ENCODE data around the gene GTPBP1.

GTPBP1 gene

GRCh38 chr22:38727530-38728451, 22.0 kb downstream of the GTPBP1 start:
- DNase-seq = no peak

GRCh38 chr22:38728871-38729796, 23.4 kb downstream of the GTPBP1 start:
- no peak for DNase-seq

DNA sequence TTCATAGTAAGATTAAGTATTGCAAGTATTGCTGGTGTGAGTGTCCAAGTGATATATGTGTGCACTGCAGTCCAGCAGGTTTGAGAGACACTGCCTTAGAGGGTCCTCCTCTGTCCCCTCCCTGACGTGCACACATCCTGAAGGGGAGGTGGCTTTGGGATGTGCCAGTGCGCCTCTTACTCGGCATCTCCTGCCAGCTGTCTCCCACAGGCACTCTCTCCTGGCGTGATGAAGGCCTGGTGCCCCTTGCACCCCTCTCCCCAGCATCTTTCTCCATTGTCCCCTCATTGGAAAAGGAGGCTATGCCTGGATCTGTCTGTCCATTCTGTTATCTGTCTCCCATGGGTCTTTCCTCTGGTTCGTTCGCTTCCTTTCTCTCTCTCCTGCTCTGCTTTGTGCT, 24.2 kb downstream of the GTPBP1 start:
- DNase-seq = no peak

- DNase-seq = no peak
These were observed 24.7 kb downstream of the GTPBP1 start for GRCh38 chr22:38730411-38730871.

GRCh38 chr22:38731703-38732161, 26.0 kb downstream of the GTPBP1 start:
- DNase-seq = no peak

GRCh38 chr22:38732251-38732815, 26.6 kb downstream of the GTPBP1 start:
- no peak for DNase-seq

DNA sequence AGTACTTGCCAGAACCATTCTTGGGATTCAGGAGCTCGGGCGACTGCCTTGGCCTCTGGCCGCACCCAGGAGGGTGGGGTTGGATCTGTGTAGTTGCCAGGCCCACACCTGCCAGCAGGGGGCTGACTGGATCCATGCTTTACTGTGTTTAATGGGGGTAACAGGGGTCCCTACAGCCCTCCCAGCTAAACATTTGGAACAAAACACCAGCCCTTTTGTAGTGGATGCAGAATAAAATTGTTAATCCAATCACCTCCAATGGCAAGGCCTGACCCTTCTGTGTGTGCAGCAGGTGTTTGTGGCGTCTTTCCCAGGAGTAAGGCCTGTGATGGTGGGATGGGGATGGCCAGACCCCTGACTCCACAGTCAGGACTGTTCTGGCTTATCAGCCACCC, 27.6 kb downstream of the GTPBP1 start:
- DNase-seq = no peak

- DNase-seq = no peak
These were observed 28.1 kb downstream of the GTPBP1 start for GRCh38 chr22:38733724-38734381.

- no peak for DNase-seq
These were observed 28.8 kb downstream of the GTPBP1 start for GRCh38 chr22:38734421-38735100.

- no peak for DNase-seq
These were observed 29.4 kb downstream of the GTPBP1 start for GRCh38 chr22:38735126-38735464.

- no peak for DNase-seq
These were observed 29.9 kb downstream of the GTPBP1 start for GRCh38 chr22:38735465-38736256.

DNA sequence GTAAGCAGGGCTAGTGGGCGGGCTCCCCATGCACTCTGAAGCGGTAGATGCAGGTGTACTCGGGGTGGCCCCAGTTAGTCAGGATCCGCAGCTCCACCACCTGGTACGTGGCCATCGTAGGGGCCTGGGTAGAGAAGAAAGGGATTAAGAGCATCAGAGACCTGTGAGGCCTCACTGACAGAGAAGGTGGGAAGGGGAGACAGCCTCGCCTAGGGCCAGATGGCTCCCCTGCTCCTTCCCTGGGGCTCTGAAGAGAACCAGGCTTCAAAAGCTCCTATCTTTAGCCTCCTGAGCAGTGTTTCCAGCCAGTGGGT, 30.5 kb downstream of the GTPBP1 start:
- no peak for DNase-seq

- no peak for DNase-seq
These were observed 31.7 kb downstream of the GTPBP1 start for GRCh38 chr22:38737302-38738060.

GRCh38 chr22:38738475-38739070, 32.8 kb downstream of the GTPBP1 start:
- DNase-seq = no peak

DNA sequence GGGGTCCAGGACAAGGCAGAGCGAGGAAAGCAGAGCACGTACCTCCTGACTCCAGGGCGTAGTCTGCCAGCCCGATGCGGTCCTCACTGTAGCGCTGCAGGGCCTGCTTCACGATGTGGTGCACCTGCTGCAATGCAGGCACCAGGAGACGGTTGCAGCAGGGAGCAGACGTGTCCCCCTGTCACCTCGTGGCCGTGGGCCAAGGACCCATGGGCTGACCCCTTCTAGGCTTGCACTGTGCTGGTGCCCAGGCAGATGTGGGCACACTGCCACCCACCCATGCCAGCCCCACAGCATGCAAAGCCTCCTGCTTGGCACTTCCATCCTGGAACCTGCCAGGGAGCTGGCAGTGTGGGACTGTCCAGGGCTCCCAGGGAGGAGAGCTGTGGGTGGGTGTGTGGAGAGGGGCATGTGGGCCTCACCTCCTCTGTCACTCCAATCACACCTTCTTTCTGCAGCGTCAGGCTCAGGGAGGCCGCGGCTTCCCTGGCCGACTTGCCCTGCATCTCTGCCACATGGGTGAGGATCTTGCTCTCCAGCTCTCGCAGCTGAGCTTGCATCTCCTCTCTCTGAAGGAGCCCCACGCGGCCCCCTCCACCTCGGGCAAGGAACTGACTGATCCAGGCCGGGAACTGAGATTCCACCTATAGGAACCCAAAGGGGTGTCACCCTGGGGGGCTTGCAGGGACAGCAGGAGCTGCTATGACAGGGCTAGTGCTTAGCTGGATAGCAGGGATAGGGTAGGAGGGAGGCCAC, 33.7 kb downstream of the GTPBP1 start:
- DNase-seq = no peak

GRCh38 chr22:38740116-38740723, 34.5 kb downstream of the GTPBP1 start:
- DNase-seq = no peak

DNA sequence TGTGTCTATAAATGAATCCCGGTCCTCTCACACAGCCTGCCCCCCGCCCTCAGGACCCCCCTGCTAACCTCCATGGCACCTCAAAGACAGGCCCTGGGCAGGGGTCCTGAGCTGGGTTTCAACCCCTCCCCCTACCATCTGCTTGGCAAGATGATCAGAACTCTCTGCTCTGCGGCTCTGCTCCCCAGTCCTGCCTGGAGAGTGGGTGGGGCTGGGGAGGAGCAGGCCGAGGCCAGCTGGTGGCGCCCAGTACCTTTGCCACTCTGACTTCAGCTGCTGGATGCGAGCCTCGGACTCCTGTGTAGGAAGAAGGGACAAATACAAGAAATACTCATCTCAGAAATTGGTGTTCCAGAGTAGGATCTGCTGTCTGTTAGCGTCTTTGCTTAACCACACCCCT, 35.0 kb downstream of the GTPBP1 start:
- DNase-seq = no peak

DNA sequence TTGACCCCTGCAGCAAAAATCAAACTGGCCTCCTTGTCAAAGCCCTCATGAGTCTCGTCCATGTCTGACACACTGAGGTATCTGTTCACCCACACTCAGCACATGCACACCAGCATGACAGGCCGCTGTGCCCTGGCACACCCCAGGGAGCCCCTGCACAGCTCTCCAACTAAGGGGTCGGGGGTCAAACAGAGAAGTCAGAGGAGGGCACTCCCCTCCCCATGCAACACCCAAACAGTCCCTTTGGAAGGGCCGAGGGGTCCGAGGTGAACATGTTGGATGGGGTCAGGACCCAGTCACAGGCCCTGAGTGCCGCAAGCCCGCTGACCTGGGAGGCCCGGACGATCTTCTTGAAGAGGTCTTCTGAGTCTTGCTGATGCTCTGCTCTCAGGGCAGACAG, 35.4 kb downstream of the GTPBP1 start:
- no peak for DNase-seq

DNA sequence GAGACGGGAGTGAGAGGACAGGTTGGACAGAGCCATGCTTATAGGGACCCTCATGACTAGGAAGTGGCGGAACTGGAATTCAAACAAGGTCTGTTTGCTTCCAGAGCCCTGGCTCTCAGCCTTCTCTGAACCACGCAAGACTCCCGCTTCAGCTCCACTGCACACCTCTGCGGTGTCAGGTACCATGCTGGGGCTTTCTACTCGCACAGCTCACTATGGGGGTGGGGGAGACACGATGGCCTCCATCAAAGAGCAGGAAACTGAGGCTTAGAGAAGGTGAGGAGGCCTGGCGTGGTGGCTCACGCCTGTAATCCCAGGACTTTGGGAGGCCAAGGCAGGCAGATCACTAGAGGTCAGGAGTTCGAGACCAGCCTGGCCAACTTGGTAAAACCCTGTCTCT, 35.8 kb downstream of the GTPBP1 start:
- DNase-seq = no peak

Measured in NCI-H2081 treated with DMSO at 0.1 percent for 48 hours (cell line).